K562 (cell line): ENCODE data around the gene HCST. TPM values are rescaled to one million over a fixed set of nuclear protein-coding genes. Genes with fewer than 3 reads are reported as not detected.

Experiments used
- CREM ChIP-seq: IDR thresholded peaks from 2 replicates; pipeline ENCODE4 v1.6.1; 2014; ENCODE audit warnings: antibody characterized with exemption, low read depth
- E2F8 ChIP-seq: fragments of 450-650 bp; IDR thresholded peaks from 2 replicates; pipeline ENCODE4 v1.7.1; 2018; ENCODE audit warnings: mild to moderate bottlenecking, low read depth; ENCODE audit not compliant: partially characterized antibody
- ERF ChIP-seq: fragments of 450-650 bp; formaldehyde crosslinking; IDR thresholded peaks from 2 replicates; pipeline ENCODE4 v1.4.0; 2020; ENCODE audit warnings: mild to moderate bottlenecking, mixed read lengths
- HNRNPL ChIP-seq: fragments of 200-400 bp; formaldehyde crosslinking; IDR thresholded peaks from 2 replicates; pipeline ENCODE4 v1.6.1; 2017; ENCODE audit warnings: low read depth, mild to moderate bottlenecking, low read length
- JUNB ChIP-seq: fragments of 450-650 bp; formaldehyde crosslinking; conservative IDR thresholded peaks from 2 replicates; pipeline ENCODE4 v1.4.0; 2020; ENCODE audit warnings: mild to moderate bottlenecking
- LCOR ChIP-seq: sonication (generic); formaldehyde crosslinking; IDR thresholded peaks from 2 replicates; pipeline ENCODE4 v1.8.0; 2022; ENCODE audit warnings: mild to moderate bottlenecking, missing genetic modification reagents
- NBN ChIP-seq: fragments of 450-650 bp; IDR thresholded peaks from 2 replicates; pipeline ENCODE4 v1.6.1; 2016; ENCODE audit warnings: low read depth, mild to moderate bottlenecking
- PHF20 ChIP-seq: fragments of 450-650 bp; IDR thresholded peaks from 2 replicates; pipeline ENCODE4 v1.6.1; 2018; ENCODE audit not compliant: partially characterized antibody
- POLR3G ChIP-seq: IDR thresholded peaks from 2 replicates; pipeline ENCODE4 v1.6.1; 2011; ENCODE audit not compliant: insufficient read length, insufficient replicate concordance; ENCODE audit errors: extremely low read depth
- PPARD ChIP-seq: fragments of 250-450 bp; sonication (Bioruptor Pico); IDR thresholded peaks from 2 replicates; pipeline ENCODE4 v1.8.0; 2022; ENCODE audit warnings: inconsistent platforms, mild to moderate bottlenecking, moderate library complexity
- RUNX1 ChIP-seq: sonication (generic); IDR thresholded peaks from 2 replicates; pipeline ENCODE4 v1.6.1; 2016; ENCODE audit warnings: antibody characterized with exemption, low read depth
- TEAD4 ChIP-seq, 2 experiments: sonication (generic) in 1 of 2; formaldehyde crosslinking in 1 of 2; IDR thresholded peaks; 2 replicates each; pipeline versions ENCODE4 v1.6.1 to v1.8.0; 2012 to 2022; ENCODE audit warnings: borderline replicate concordance in 1 of 2, inconsistent platforms in 1 of 2, low read length in 1 of 2, mild to moderate bottlenecking in 1 of 2, missing genetic modification reagents in 1 of 2
- XRCC5 ChIP-seq: fragments of 200-400 bp; formaldehyde crosslinking; IDR thresholded peaks from 2 replicates; pipeline ENCODE4 v1.6.1; 2017; ENCODE audit warnings: low read depth, mild to moderate bottlenecking, low read length
- ZMIZ1 ChIP-seq, 2 experiments: fragments of 150-350 bp in 1 of 2; IDR thresholded peaks; 2 replicates each; pipeline ENCODE4 v1.6.1; 2012 to 2016; ENCODE audit warnings: low read depth in 2 of 2, low read length in 2 of 2, mild to moderate bottlenecking in 1 of 2, moderate library complexity in 1 of 2
- ZNF140 ChIP-seq: fragments of 250-450 bp; sonication (Bioruptor Pico); IDR thresholded peaks from 2 replicates; pipeline ENCODE4 v1.8.0; 2021; ENCODE audit warnings: moderate library complexity, mild to moderate bottlenecking, inconsistent platforms
- ZNF143 ChIP-seq: sonication (generic); formaldehyde crosslinking; IDR thresholded peaks from 2 replicates; pipeline ENCODE4 v1.9.0; 2022; ENCODE audit warnings: mild to moderate bottlenecking, missing genetic modification reagents
- ZNF551 ChIP-seq: fragments of 250-450 bp; sonication (Bioruptor Pico); IDR thresholded peaks from 2 replicates; pipeline ENCODE4 v1.5.0; 2021; ENCODE audit warnings: mild to moderate bottlenecking, moderate library complexity
- ZNF655 ChIP-seq: fragments of 250-450 bp; sonication (Bioruptor Pico); IDR thresholded peaks from 2 replicates; pipeline ENCODE4 v1.5.0; 2021
- polyA plus RNA-seq, 8 experiments: library from polyadenylated mRNA; depleted of rRNA in 4 of 8; stranded (reverse) in 5 of 8; unstranded in 3 of 8; fragments of >200 nt; fragmentation: Nextera tagmentation in 2 of 8; fragmentation: Illumina TruSeq in 1 of 8; extraction: Ambion mirVana in 2 of 8; extraction: Trizol in 1 of 8; gene quantifications; 2 replicates each; pipeline versions ENCODE4 v1.2.1 to v1.2.3, GENCODE V29; 2011 to 2014; ENCODE audit warnings: inconsistent platforms in 1 of 8, missing spikeins in 1 of 8
- total RNA-seq, 7 experiments: library from RNA; depleted of rRNA in 6 of 7; stranded (reverse); fragments of >200 nt in 6 of 7; fragmentation: Illumina TruSeq in 2 of 7; extraction: Trizol in 2 of 7; gene quantifications; 2 replicates each; pipeline versions ENCODE4 v1.2.1 to v1.2.3, GENCODE V29; 2011 to 2021; ENCODE audit warnings: low replicate concordance in 1 of 7
- TF ChIP-seq, protein P1 (sequence below): fragments of 250-450 bp; sonication (Bioruptor Pico); IDR thresholded peaks from 2 replicates; pipeline ENCODE4 v1.4.0; 2020; ENCODE audit warnings: mild to moderate bottlenecking, moderate library complexity

HCST gene
- total and polyA plus RNA-seq, 9 of the 15 experiments (the other 6 are each of a cell fraction or from before 2014, with no cell fraction given) = 0.29 to 1.9 (median 0.95) TPM; not detected in 2

DNA sequence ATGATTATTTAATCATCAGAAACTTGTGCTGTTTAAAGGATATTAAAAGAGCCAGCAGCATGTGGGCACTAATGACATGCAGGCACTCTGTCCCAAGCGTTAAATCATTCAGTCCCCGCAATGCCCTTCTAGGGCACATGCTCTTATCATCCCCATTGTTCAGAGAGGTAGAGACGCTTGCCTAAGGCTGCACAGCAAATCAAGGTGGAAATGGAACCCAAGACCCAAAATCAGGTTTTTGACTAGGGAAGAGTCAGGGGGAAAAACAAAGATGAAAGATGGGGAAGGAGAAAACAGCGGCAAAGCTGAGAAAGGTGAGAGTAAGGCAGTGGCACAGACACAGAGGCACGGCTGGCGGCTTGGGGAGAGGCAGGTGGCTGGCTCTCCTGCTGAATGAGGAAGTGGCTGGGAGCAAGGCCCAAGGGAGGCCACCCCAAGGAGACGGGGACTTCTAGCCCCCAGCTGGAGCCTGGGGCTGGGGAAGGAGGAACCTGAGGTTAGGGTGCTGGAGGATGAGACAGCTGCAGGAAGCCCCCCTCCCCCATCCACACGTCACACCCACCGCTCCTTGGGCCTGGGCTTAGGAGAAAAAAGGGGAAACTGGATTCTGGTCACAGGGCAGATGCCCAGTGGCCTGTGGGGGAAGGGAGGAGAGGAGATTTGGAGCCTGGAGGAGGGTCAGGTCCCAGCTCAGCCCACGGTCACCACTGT lies 6.8 kb downstream of the HCST start (continued):
- no peak for TF ChIP-seq ZNF140 (CRISPR knock-in tag)
- TF ChIP-seq PPARD = no peak
- no peak for TF ChIP-seq JUNB
- TF ChIP-seq E2F8 = no peak
- peak; percentile 94 for TF ChIP-seq CREM
- TF ChIP-seq ZMIZ1 (IDR thresholded peaks at IDR 0.05; ENCODE audit: low read depth in 2 of 2, low read length in 2 of 2) = no peak
- TF ChIP-seq HNRNPL = no peak
- TF ChIP-seq LCOR = no peak
- no peak for TF ChIP-seq ZNF655 (CRISPR knock-in tag)
- TF ChIP-seq ZNF143 (CRISPR knock-in tag) = 0 out of 2 replicates have a peak, but pooled peaks have one; percentile 28
- TF ChIP-seq RUNX1 = no peak
- peak; percentile 18; the same call in 1 of the 2 replicates for TF ChIP-seq TEAD4 (IDR thresholded peaks at IDR 0.05; ENCODE audit: low read length)
- TF ChIP-seq TEAD4 (CRISPR knock-in tag; IDR thresholded peaks at IDR 0.05; ENCODE audit: borderline replicate concordance) = no peak
- TF ChIP-seq POLR3G = no peak
- no peak for TF ChIP-seq ZNF551
- no peak for TF ChIP-seq ERF
- TF ChIP-seq XRCC5 = no peak
- TF ChIP-seq, protein P1, sequence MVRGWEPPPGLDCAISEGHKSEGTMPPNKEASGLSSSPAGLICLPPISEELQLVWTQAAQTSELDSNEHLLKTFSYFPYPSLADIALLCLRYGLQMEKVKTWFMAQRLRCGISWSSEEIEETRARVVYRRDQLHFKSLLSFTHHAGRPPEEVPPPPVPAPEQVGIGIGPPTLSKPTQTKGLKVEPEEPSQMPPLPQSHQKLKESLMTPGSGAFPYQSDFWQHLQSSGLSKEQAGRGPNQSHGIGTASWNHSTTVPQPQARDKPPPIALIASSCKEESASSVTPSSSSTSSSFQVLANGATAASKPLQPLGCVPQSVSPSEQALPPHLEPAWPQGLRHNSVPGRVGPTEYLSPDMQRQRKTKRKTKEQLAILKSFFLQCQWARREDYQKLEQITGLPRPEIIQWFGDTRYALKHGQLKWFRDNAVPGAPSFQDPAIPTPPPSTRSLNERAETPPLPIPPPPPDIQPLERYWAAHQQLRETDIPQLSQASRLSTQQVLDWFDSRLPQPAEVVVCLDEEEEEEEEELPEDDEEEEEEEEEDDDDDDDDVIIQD (CRISPR knock-in tag) = no peak
- no peak for TF ChIP-seq NBN
- no peak for TF ChIP-seq PHF20
